Smooth muscle cell (in vitro differentiated cells): ENCODE data around the gene IFI27L1. TPM values are rescaled to one million over a fixed set of nuclear protein-coding genes. Genes with fewer than 3 reads are reported as not detected.

ENCODE experiments used
- DNase-seq: peaks from one replicate; lab custom pipeline; 2025; ENCODE audit not compliant: unreplicated experiment; lab: John Stamatoyannopoulos, UW
- H2AFZ ChIP-seq: fragments of 200-600 bp; sonication (generic); 2 replicates; pipeline ENCODE4 v1.6.0; 2016; ENCODE audit warnings: antibody characterized with exemption, low read depth, mild to moderate bottlenecking
- H3F3A ChIP-seq: fragments of 200-600 bp; sonication (generic); 2 replicates; pipeline ENCODE4 v1.6.0; 2017; ENCODE audit warnings: antibody characterized with exemption, low read depth
- H3K27ac ChIP-seq: fragments of 200-600 bp; sonication (generic); 2 replicates; pipeline ENCODE4 v1.5.1; 2016; ENCODE audit warnings: low read depth, mild to moderate bottlenecking
- H3K27me3 ChIP-seq: fragments of 200-600 bp; sonication (generic); 2 replicates; pipeline ENCODE4 v1.6.1; 2016; ENCODE audit warnings: low read depth, mild to moderate bottlenecking
- H3K36me3 ChIP-seq: fragments of 200-600 bp; sonication (generic); 2 replicates; pipeline ENCODE4 v1.5.1; 2016; ENCODE audit warnings: low read depth
- H3K4me1 ChIP-seq: fragments of 200-600 bp; sonication (generic); 2 replicates; pipeline ENCODE4 v1.5.1; 2016; ENCODE audit warnings: low read depth
- H3K4me2 ChIP-seq: fragments of 200-600 bp; sonication (generic); 2 replicates; pipeline ENCODE4 v1.6.0; 2016; ENCODE audit warnings: mild to moderate bottlenecking
- H3K4me3 ChIP-seq: fragments of 200-600 bp; sonication (generic); 2 replicates; pipeline ENCODE4 v1.5.1; 2016; ENCODE audit warnings: mild to moderate bottlenecking
- H3K79me2 ChIP-seq: fragments of 200-600 bp; sonication (generic); 2 replicates; pipeline ENCODE4 v1.6.0; 2016; ENCODE audit warnings: low read depth, mild to moderate bottlenecking
- H3K9ac ChIP-seq: fragments of 200-600 bp; sonication (generic); 2 replicates; pipeline ENCODE4 v1.6.0; 2016; ENCODE audit warnings: low read depth
- H3K9me3 ChIP-seq: fragments of 200-600 bp; sonication (generic); replicated peaks from 2 replicates; pipeline ENCODE4 v1.5.1; 2016; ENCODE audit warnings: low read depth
- H4K20me1 ChIP-seq: fragments of 200-600 bp; sonication (generic); 2 replicates; pipeline ENCODE4 v1.6.0; 2016; ENCODE audit warnings: low read depth
- CTCF ChIP-seq: fragments of 200-600 bp; sonication (generic); IDR thresholded peaks from 2 replicates; pipeline ENCODE4 v1.5.1; 2017; ENCODE audit warnings: borderline replicate concordance, mild to moderate bottlenecking, antibody characterized with exemption; ENCODE audit not compliant: insufficient read depth, poor library complexity, severe bottlenecking
- WGBS: methylation state at CpG from one replicate; pipeline ENCODE4 v1.1.7; 2016; ENCODE audit warnings: low lambda C conversion rate; 5-methylcytosine and 5-hydroxymethylcytosine counted together
- polyA plus RNA-seq: library from polyadenylated mRNA; unstranded; fragments of >200 nt; fragmentation: Nextera tagmentation; extraction: Ambion mirVana; gene quantifications from 2 replicates; pipeline ENCODE4 v1.2.1, GENCODE V29; 2016
- total RNA-seq: library from RNA; depleted of rRNA; stranded (reverse); fragments of >200 nt; gene quantifications from 2 replicates; pipeline ENCODE4 v1.2.3, GENCODE V29; 2014

Gene IFI27L1
- total and polyA plus RNA-seq, 2 experiments from 2014 or later = 2.9 to 38.2 TPM

GRCh38 chr14:94143711-94144110 lies 62.6 kb downstream of the IFI27L1 start:
- H3K4me1 ChIP-seq = peaks cover 6% of the 10 kb centered on the region
- H3K9ac ChIP-seq = no peak overlapping the region
- H3K27ac ChIP-seq = no peak overlapping the region
- TF ChIP-seq CTCF = no peak
- H3K36me3 ChIP-seq = no peaks in the 10 kb centered on the region
- whole genome bisulfite sequencing = 91% methylated on average over 4 of the region's 4 CpGs
- H3K9me3 ChIP-seq = no peaks in the 10 kb centered on the region
- H3K27me3 ChIP-seq = peaks cover 3% of the 10 kb centered on the region
- no peaks in the 10 kb centered on the region for H3F3A ChIP-seq
- no peak overlapping the region for H3K4me2 ChIP-seq
- DNase-seq = no peak
- no peak overlapping the region for H2AFZ ChIP-seq
- H4K20me1 ChIP-seq = no peaks in the 10 kb centered on the region
- no peak overlapping the region for H3K4me3 ChIP-seq
- no peaks in the 10 kb centered on the region for H3K79me2 ChIP-seq

GRCh38 chr14:94144765-94145164 lies 63.7 kb downstream of the IFI27L1 start:
- Histone ChIP-seq H3K9me3 (no peaks in the 10 kb centered on the region), H3K79me2 (no peaks in the 10 kb centered on the region), H3K27me3 (peaks cover 7% of the 10 kb centered on the region), H3K4me2 (no peak overlapping the region), H3K4me3 (no peak overlapping the region), H3F3A (no peaks in the 10 kb centered on the region), H3K9ac (no peak overlapping the region), H2AFZ (no peak overlapping the region), H3K4me1 (peaks cover 6% of the 10 kb centered on the region), H3K36me3 (no peaks in the 10 kb centered on the region), H3K27ac (no peak overlapping the region), H4K20me1 (no peaks in the 10 kb centered on the region)
- 94% methylated on average over 1 of the region's 1 CpG for WGBS
- no peak for TF ChIP-seq CTCF
- no peak for DNase-seq

GRCh38 chr14:94145902-94146527 lies 64.9 kb downstream of the IFI27L1 start:
- Histone ChIP-seq H2AFZ (no peak overlapping the region), H3K4me2 (no peak overlapping the region), H3F3A (no peaks in the 10 kb centered on the region), H3K27ac (no peak overlapping the region), H3K4me1 (peaks cover 6% of the 10 kb centered on the region), H3K4me3 (no peak overlapping the region), H3K79me2 (no peaks in the 10 kb centered on the region), H3K27me3 (peaks cover 11% of the 10 kb centered on the region), H3K36me3 (no peaks in the 10 kb centered on the region), H4K20me1 (no peaks in the 10 kb centered on the region), H3K9me3 (no peaks in the 10 kb centered on the region), H3K9ac (no peak overlapping the region)
- no peak for TF ChIP-seq CTCF
- WGBS = 79% methylated on average over 6 of the region's 6 CpGs
- DNase-seq = no peak

Other genes with a start within 250 kb of the IFI27L1 start
- gene FAM181A, start 154.0 kb upstream of the IFI27L1 start, total RNA-seq = not detected in 2 replicates
- not detected in 2 replicates for gene FAM181A, start 154.0 kb upstream of the IFI27L1 start, polyA plus RNA-seq
- gene ASB2, start 104.7 kb upstream of the IFI27L1 start, total RNA-seq = 0.99 and 6.5 TPM in 2 replicates
- 0.30 TPM in 1 of 2 replicates, not detected in the other for gene ASB2, start 104.7 kb upstream of the IFI27L1 start, polyA plus RNA-seq
- not detected in 2 replicates for gene CCDC197, start 84.0 kb upstream of the IFI27L1 start, total RNA-seq
- gene CCDC197, start 84.0 kb upstream of the IFI27L1 start, polyA plus RNA-seq = not detected in 2 replicates
- gene OTUB2, start 55.0 kb upstream of the IFI27L1 start, total RNA-seq = 2.4 and 5.1 TPM in 2 replicates
- 1.7 and 4.0 TPM in 2 replicates for gene OTUB2, start 55.0 kb upstream of the IFI27L1 start, polyA plus RNA-seq
- gene DDX24, start 108 bp upstream of the IFI27L1 start, total RNA-seq = 117 and 151 TPM in 2 replicates
- 118 and 127 TPM in 2 replicates for gene DDX24, start 108 bp upstream of the IFI27L1 start, polyA plus RNA-seq
- 0.13 and 0.40 TPM in 2 replicates for gene IFI27, start 29.4 kb downstream of the IFI27L1 start, total RNA-seq
- 3.1 TPM in 2 replicates for gene IFI27, start 29.4 kb downstream of the IFI27L1 start, polyA plus RNA-seq
- 73.8 and 96.0 TPM in 2 replicates for gene IFI27L2, start 48.3 kb downstream of the IFI27L1 start, total RNA-seq
- gene IFI27L2, start 48.3 kb downstream of the IFI27L1 start, polyA plus RNA-seq = 135 and 162 TPM in 2 replicates
- gene PPP4R4, start 93.0 kb downstream of the IFI27L1 start, total RNA-seq = 0.27 and 0.40 TPM in 2 replicates
- 0.27 and 0.38 TPM in 2 replicates for gene PPP4R4, start 93.0 kb downstream of the IFI27L1 start, polyA plus RNA-seq
- gene SERPINA10, start 212.0 kb downstream of the IFI27L1 start, total RNA-seq = not detected in 2 replicates
- not detected in 2 replicates for gene SERPINA10, start 212.0 kb downstream of the IFI27L1 start, polyA plus RNA-seq
- not detected in 2 replicates for gene SERPINA6, start 242.0 kb downstream of the IFI27L1 start, total RNA-seq
- 0.12 TPM in 1 of 2 replicates, not detected in the other for gene SERPINA6, start 242.0 kb downstream of the IFI27L1 start, polyA plus RNA-seq